HL-60 (cell line): ENCODE data around the gene SCFD1.

Experiments used
- DNase-seq, 2 experiments: peaks; one replicate each; pipeline ENCODE4 v3.0.0-alpha.2; 2010 to 2020; ENCODE audit warnings: low read depth in 1 of 2, low spot score in 1 of 2
- H3K27ac ChIP-seq: fragments of 250-450 bp; sonication (Bioruptor Pico); replicated peaks from 2 replicates; pipeline ENCODE4 v1.5.1; 2020; ENCODE audit warnings: mild to moderate bottlenecking, moderate library complexity
- H3K27me3 ChIP-seq: fragments of 250-450 bp; sonication (Bioruptor Pico); 2 replicates; pipeline ENCODE4 v1.5.1; 2021; ENCODE audit warnings: mild to moderate bottlenecking, moderate library complexity; ENCODE audit not compliant: insufficient read depth, poor library complexity, severe bottlenecking
- H3K4me3 ChIP-seq: replicated peaks from 2 replicates; pipeline ENCODE4 v1.5.1; 2011; ENCODE audit warnings: mild to moderate bottlenecking, control low read depth, low read length; ENCODE audit not compliant: insufficient read depth
- CTCF ChIP-seq: IDR thresholded peaks from one replicate; pipeline ENCODE4 v1.5.1; 2011; ENCODE audit warnings: low read length, control low read depth, inconsistent platforms; ENCODE audit not compliant: insufficient read depth
- GABPA ChIP-seq: IDR thresholded peaks from 2 replicates; pipeline ENCODE4 v1.6.1; 2012; ENCODE audit warnings: low read depth
- POLR2AphosphoS5 ChIP-seq: IDR thresholded peaks from 2 replicates; pipeline ENCODE4 v1.6.1; 2012; ENCODE audit warnings: low read depth
- REST ChIP-seq: IDR thresholded peaks from 2 replicates; pipeline ENCODE4 v1.6.1; 2012; ENCODE audit warnings: low read depth; ENCODE audit not compliant: insufficient replicate concordance
- SPI1 ChIP-seq: IDR thresholded peaks from 2 replicates; pipeline ENCODE4 v1.6.1; 2012; ENCODE audit warnings: low read depth, mild to moderate bottlenecking, borderline replicate concordance

SCFD1 gene

DNA sequence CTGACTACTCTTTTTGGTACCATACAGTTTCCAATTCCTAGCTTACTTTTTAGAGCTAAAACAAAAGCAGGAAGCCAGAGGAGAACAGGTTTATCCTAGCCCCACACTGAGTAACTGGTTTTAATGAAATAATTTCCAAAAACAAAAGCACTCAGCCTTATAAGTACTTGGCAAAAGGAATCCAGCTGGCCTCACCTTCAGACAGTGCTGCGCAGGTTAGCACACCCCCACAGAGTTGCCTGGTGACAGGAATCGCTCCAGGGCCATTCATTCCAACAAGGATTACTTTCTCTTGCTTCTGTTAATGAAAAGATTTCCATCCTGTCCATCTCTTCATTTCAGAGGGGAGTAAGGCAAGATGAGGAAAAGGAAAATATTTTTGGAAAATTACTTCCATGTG, 84.6 kb downstream of the SCFD1 start:
- H3K27ac ChIP-seq: no peak overlapping the region
- H3K4me3 ChIP-seq: no peak overlapping the region
- DNase-seq: no peak
- no peak for TF ChIP-seq SPI1
- no peak for TF ChIP-seq GABPA
- TF ChIP-seq REST: no peak
- TF ChIP-seq POLR2AphosphoS5: no peak
- no peaks in the 10 kb centered on the region for H3K27me3 ChIP-seq

DNA sequence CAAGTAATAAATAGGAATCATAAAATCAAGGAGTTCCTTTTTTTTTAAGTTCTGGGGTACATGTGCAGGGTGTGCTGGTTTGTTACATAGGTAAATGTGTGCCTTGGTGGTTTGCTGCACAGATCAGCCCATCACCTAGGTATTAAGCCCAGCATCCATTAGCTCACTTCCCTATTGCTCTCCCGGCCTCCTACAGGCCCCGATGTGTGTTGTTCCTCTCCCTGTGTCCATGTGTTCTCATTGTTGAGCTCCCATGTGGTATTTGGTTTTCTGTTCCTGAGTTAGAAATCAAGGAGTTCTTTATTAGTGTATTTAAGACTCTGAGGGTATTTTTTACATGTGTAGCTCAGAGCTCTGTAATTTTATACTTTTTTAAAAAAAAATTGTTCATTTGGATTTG, 86.0 kb downstream of the SCFD1 start:
- H3K27me3 ChIP-seq: no peaks in the 10 kb centered on the region
- no peak for DNase-seq
- H3K27ac ChIP-seq: no peak overlapping the region
- peak; percentile 21; the same call in 1 of the 2 replicates for TF ChIP-seq SPI1
- no peak for TF ChIP-seq CTCF
- H3K4me3 ChIP-seq: no peak overlapping the region

DNA sequence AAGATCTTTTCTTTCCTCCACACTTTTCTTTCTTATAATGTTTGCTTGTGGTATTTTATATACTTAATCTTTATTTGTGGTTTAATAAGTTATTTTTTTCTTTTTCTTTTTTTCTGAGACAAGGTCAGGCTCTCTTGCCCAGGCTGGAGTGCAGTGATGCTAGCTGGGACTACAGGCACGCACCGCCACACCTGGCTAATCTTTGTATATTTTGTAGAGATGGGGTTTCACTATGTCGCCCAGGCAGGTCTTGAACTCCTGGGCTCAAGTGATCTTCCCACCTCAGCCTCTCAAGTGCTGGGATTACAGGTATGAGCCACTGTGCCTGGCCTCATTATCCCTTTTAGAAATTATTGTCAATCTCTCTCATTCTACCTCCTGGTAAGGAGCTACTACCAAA, 87.1 kb downstream of the SCFD1 start:
- no peak for DNase-seq
- no peaks in the 10 kb centered on the region for H3K27me3 ChIP-seq
- H3K27ac ChIP-seq: no peak overlapping the region
- TF ChIP-seq CTCF: no peak
- no peak for TF ChIP-seq POLR2AphosphoS5
- TF ChIP-seq GABPA: no peak
- no peak for TF ChIP-seq SPI1
- H3K4me3 ChIP-seq: no peak overlapping the region

DNA sequence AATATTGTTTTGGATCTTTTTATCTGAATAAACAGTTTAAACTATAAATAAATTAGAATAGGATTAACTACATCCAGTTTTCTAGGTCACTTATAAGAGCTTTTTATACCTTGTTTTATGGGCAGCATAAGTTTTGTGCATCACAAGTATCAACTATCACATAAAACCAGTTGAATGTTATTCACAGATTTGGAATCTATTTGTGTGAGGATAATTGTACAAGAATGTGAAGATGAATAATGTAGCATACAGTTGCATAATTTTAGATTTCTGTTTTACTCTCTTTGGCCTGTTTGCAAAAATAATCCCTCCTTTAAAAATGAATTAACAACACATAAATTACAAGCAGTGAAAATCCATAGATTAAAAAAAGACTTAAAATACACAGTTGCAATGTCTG, 88.8 kb downstream of the SCFD1 start:
- TF ChIP-seq GABPA (no peak), REST (no peak), POLR2AphosphoS5 (no peak), CTCF (no peak), SPI1 (no peak)
- no peak overlapping the region for H3K27ac ChIP-seq
- no peaks in the 10 kb centered on the region for H3K27me3 ChIP-seq
- no peak overlapping the region for H3K4me3 ChIP-seq
- no peak for DNase-seq
